A673 (cell line): ENCODE results near the gene DPYSL4. TPM values are rescaled to one million over a fixed set of nuclear protein-coding genes. Genes with fewer than 3 reads are reported as not detected.
A peak's percentile ranks its signal among the peaks of the same experiment; 100 is the strongest.

Experiments used
- BruUV-seq: library from RNA; stranded (reverse); fragments of 400-500 nt; replicated peaks from 2 replicates; lab custom pipeline; 2021; lab: Mats Ljungman, UMichigan
- CTCF ChIA-PET: fragments of 300-600 bp; sonication (Branson Sonifier 250); formaldehyde crosslinking; loops from one replicate; lab custom pipeline; 2022; ENCODE audit warnings: antibody characterized with exemption; lab: Charles Lee
- POLR2A ChIA-PET: fragments of 300-600 bp; sonication (Branson Sonifier 250); formaldehyde crosslinking; loops from one replicate; lab custom pipeline; 2022; ENCODE audit warnings: antibody characterized with exemption; ENCODE audit not compliant: low non-redundant PET; lab: Charles Lee
- DNase-seq: peaks from one replicate; pipeline ENCODE4 v3.0.0-alpha.2; 2015; ENCODE audit warnings: low spot score
- H3K27ac ChIP-seq: fragments of 200-600 bp; sonication (generic); 2 replicates; pipeline ENCODE4 v1.5.1; 2016; ENCODE audit warnings: mixed run types, low read depth, mild to moderate bottlenecking, mixed read lengths, antibody characterized with exemption, low read length; ENCODE audit not compliant: poor library complexity, severe bottlenecking
- H3K27me3 ChIP-seq: fragments of 200-600 bp; sonication (generic); replicated peaks from 2 replicates; pipeline ENCODE4 v1.6.1; 2017; ENCODE audit warnings: mixed run types, low read depth, mild to moderate bottlenecking, mixed read lengths, antibody characterized with exemption, low read length; ENCODE audit not compliant: insufficient read depth, poor library complexity
- H3K36me3 ChIP-seq: fragments of 200-600 bp; sonication (generic); 2 replicates; pipeline ENCODE4 v1.6.1; 2016; ENCODE audit warnings: mixed run types, mild to moderate bottlenecking, mixed read lengths, antibody characterized with exemption, low read length; ENCODE audit not compliant: insufficient read depth, poor library complexity, severe bottlenecking
- H3K4me1 ChIP-seq: fragments of 200-600 bp; sonication (generic); 2 replicates; pipeline ENCODE4 v1.6.1; 2017; ENCODE audit warnings: mixed run types, mild to moderate bottlenecking, mixed read lengths, antibody characterized with exemption, low read length; ENCODE audit not compliant: insufficient read depth, poor library complexity, severe bottlenecking
- H3K4me3 ChIP-seq: fragments of 200-600 bp; sonication (generic); 2 replicates; pipeline ENCODE4 v1.5.1; 2016; ENCODE audit warnings: low read depth, mixed run types, mild to moderate bottlenecking, mixed read lengths, low read length; ENCODE audit not compliant: poor library complexity, severe bottlenecking
- H3K9me3 ChIP-seq: fragments of 200-600 bp; sonication (generic); 2 replicates; pipeline ENCODE4 v1.6.1; 2016; ENCODE audit warnings: mixed run types, low read depth, mild to moderate bottlenecking, mixed read lengths, antibody characterized with exemption, low read length; ENCODE audit not compliant: poor library complexity, severe bottlenecking
- EZH2 ChIP-seq: fragments of 200-600 bp; sonication (generic); IDR thresholded peaks from 2 replicates; pipeline ENCODE4 v1.6.1; 2017; ENCODE audit warnings: borderline replicate concordance, low read depth, mild to moderate bottlenecking, mixed read lengths, antibody characterized with exemption, low read length; ENCODE audit not compliant: poor library complexity, severe bottlenecking
- intact Hi-C: fragments of 100-400 bp; cut with micrococcal nuclease; formaldehyde crosslinking; loops from one replicate; pipeline ENCODE4 v1.10.0; 2022; ENCODE audit not compliant: unreplicated experiment
- total RNA-seq: library from RNA; stranded (reverse); gene quantifications from 2 replicates; pipeline ENCODE4 v1.2.3, GENCODE V29; 2021
- TF ChIP-seq, protein P1 (sequence below): fragments of 300-800, 200-600 bp; sonication (generic); conservative IDR thresholded peaks from 2 replicates; pipeline ENCODE4 v1.5.1; 2017; ENCODE audit warnings: low read depth, mild to moderate bottlenecking, antibody characterized with exemption, low read length, moderate library complexity, mixed read lengths

DPYSL4 gene
- total RNA-seq, 1 experiment from 2014 or later = 13.1 TPM

DNA sequence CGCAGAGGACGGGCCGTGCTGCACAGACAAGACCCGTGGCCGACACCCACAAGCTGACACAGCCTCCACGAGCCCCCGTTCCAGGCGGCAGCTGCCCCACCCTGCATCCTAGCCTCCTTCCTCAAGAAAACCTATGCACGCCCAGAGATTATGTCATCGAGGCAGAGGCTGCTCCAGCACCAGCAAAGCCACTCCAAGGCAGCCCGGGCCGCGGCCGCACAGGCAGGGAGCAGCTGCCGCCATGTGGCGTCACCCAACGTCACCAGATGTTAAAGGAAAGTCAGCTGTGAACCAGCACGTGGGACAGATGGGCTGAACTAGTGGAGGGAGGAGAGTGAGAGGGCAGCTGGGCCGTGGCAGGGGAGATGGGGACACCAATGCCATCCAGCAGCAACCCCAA lies 61.2 kb downstream of the DPYSL4 start:
- H3K4me1 ChIP-seq = no peaks in the 10 kb centered on the region
- ChIA-PET CTCF (no interaction called here), POLR2A (no interaction called here)
- no peak overlapping the region for H3K4me3 ChIP-seq
- intact Hi-C loops = no loop called here
- H3K27ac ChIP-seq = no peak overlapping the region
- TF ChIP-seq EZH2 = no peak
- TF ChIP-seq, protein P1, sequence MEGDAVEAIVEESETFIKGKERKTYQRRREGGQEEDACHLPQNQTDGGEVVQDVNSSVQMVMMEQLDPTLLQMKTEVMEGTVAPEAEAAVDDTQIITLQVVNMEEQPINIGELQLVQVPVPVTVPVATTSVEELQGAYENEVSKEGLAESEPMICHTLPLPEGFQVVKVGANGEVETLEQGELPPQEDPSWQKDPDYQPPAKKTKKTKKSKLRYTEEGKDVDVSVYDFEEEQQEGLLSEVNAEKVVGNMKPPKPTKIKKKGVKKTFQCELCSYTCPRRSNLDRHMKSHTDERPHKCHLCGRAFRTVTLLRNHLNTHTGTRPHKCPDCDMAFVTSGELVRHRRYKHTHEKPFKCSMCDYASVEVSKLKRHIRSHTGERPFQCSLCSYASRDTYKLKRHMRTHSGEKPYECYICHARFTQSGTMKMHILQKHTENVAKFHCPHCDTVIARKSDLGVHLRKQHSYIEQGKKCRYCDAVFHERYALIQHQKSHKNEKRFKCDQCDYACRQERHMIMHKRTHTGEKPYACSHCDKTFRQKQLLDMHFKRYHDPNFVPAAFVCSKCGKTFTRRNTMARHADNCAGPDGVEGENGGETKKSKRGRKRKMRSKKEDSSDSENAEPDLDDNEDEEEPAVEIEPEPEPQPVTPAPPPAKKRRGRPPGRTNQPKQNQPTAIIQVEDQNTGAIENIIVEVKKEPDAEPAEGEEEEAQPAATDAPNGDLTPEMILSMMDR = no peak
- DNase-seq = no peak
- H3K27me3 ChIP-seq = no peaks in the 10 kb centered on the region
- no peaks in the 10 kb centered on the region for H3K36me3 ChIP-seq
- BruUV-seq = no TSS peak
- no peaks in the 10 kb centered on the region for H3K9me3 ChIP-seq

DNA sequence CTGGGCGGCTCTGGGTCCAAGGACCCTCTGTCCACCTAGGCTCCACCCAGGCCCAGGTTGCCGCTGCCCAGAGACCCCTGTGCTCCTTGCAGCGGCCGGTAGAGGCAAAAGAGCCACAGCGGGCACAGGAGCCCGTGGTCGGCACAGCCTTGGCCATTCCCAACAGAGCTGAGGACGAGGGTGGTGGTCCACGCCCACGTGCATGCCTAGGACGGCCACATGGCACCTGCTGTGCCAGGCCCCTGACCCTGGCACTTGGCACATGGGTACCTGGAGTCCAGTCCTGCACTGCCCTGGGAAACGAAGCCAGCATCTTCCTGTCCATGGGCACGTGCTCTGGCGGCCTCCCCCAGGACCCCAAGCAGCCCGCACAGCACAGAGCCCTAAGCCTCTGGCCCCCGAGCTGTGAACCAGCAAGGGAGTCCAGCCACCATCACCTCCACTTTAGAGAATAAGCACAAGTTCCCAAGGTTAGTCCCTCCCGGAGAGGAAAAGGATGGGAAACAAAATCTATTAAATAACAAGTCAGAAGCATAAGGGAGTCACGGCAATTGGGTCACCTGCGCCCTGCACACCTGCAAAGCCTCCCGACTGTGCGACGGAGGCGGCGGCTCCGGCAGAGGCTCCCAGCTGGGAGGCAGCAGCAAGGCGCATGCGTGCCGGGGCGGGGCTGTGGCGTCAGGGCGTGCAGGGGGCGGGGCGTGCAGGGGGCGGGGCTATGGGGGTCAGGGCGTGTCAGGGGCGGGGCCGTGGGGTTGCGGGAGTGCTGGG lies 61.9 kb downstream of the DPYSL4 start:
- Histone ChIP-seq H3K27me3 (no peaks in the 10 kb centered on the region), H3K9me3 (no peaks in the 10 kb centered on the region), H3K27ac (no peak overlapping the region), H3K4me3 (peak overlapping the region; percentile 43), H3K36me3 (no peaks in the 10 kb centered on the region), H3K4me1 (no peaks in the 10 kb centered on the region)
- no TSS peak for BruUV-seq
- TF ChIP-seq, protein P1 = no peak
- TF ChIP-seq EZH2 = no peak
- ChIA-PET POLR2A (no interaction called here), CTCF (interaction anchor here (0.6 to 0.7 kb wide), 2 partner anchors 63 to 544 kb away, joined by 3 to 4 read pairs; no protein-coding TSS in a partner anchor)
- DNase-seq = peak; percentile 59
- intact Hi-C loops = no loop called here

DNA sequence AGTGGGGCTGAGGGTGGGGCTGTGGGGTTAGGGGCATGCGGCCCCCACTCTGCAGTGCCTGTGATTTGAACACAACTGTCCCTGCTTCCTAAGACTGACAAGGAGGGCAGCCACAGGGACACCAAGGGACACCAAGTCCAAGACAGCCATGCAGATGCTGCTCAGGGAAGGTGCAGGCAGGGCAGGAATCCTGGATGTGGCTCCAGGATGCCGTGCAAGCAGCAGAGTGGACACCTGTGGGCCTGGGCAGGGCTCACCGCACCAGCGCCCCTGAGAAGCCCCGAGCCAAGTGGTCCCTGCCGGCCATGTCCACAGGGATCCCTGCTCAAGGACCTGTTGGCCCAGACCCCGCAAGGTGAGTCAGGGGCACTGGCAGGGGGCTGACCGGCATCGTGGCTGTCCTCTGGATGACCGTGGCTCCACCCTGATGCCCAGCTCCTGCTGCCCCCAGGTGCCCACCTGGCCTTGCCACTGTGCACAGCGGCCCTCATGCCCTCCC lies 62.5 kb downstream of the DPYSL4 start:
- ChIA-PET POLR2A (no interaction called here), CTCF (interaction anchor here (0.6 to 0.7 kb wide), 2 partner anchors 62 to 166 kb away, joined by 3 to 4 read pairs; no protein-coding TSS in a partner anchor)
- Histone ChIP-seq H3K4me3 (no peak overlapping the region), H3K27me3 (no peaks in the 10 kb centered on the region), H3K9me3 (no peaks in the 10 kb centered on the region), H3K27ac (no peak overlapping the region), H3K4me1 (no peaks in the 10 kb centered on the region), H3K36me3 (no peaks in the 10 kb centered on the region)
- TF ChIP-seq, protein P1 = no peak
- no peak for TF ChIP-seq EZH2
- intact Hi-C loops = no loop called here
- no TSS peak for BruUV-seq
- DNase-seq = no peak
